Occipital lobe (tissue), 2 donors: Measurements from ENCODE around the gene HOXD11. TPM values are rescaled to one million over a fixed set of nuclear protein-coding genes. Genes with fewer than 3 reads are reported as not detected.

Experiments used
- DNase-seq: peaks from one replicate; lab custom pipeline; 2025; lab: John Stamatoyannopoulos, UW
- total RNA-seq: library from RNA; depleted of rRNA; stranded (reverse); fragments of >200 nt; gene quantifications from one replicate; pipeline ENCODE4 v1.2.3, GENCODE V29; 2014

Gene HOXD11
- total RNA-seq, 1 donor from 2014 or later: not detected

- no peak for DNase-seq
Observed at GRCh38 chr2:176120364-176121189, 13.5 kb downstream of the HOXD11 start.

GRCh38 chr2:176121190-176122051 lies 14.3 kb downstream of the HOXD11 start:
- no peak for DNase-seq

- DNase-seq: no peak
Observed at GRCh38 chr2:176122052-176122682, 15.1 kb downstream of the HOXD11 start.

- no peak for DNase-seq
Observed at GRCh38 chr2:176122683-176123410, 15.8 kb downstream of the HOXD11 start, which contains the start of gene HOXD9. TSS of gene HOXD9 (plus strand) at chr2:176122719. CDS start at chr2:176122769, 50 bp downstream.

GRCh38 chr2:176123411-176124109 lies 16.5 kb downstream of the HOXD11 start:
- no peak for DNase-seq

GRCh38 chr2:176124110-176124946 lies 17.2 kb downstream of the HOXD11 start:
- DNase-seq: no peak

- no peak for DNase-seq
Observed at GRCh38 chr2:176124947-176125771, 18.1 kb downstream of the HOXD11 start.

GRCh38 chr2:176125772-176126054 lies 18.6 kb downstream of the HOXD11 start:
- DNase-seq: no peak

GRCh38 chr2:176126929-176127773 lies 20.1 kb downstream of the HOXD11 start:
- DNase-seq: peak; percentile 9

GRCh38 chr2:176127774-176128072 lies 20.6 kb downstream of the HOXD11 start:
- DNase-seq: no peak

GRCh38 chr2:176128172-176128981 lies 21.3 kb downstream of the HOXD11 start:
- DNase-seq: no peak

- no peak for DNase-seq
Observed at GRCh38 chr2:176128982-176129796, 22.1 kb downstream of the HOXD11 start, which contains the start of gene HOXD8. TSS of gene HOXD8 (plus strand) at chr2:176129705. CDS start at chr2:176130367, 662 bp downstream.

- no peak for DNase-seq
Observed at GRCh38 chr2:176129813-176130146, 22.7 kb downstream of the HOXD11 start.

- DNase-seq: no peak
Observed at GRCh38 chr2:176130147-176130956, 23.3 kb downstream of the HOXD11 start.
